Lung (tissue), 12 donors: Measurements from ENCODE around the gene AUTS2. TPM values are rescaled to one million over a fixed set of nuclear protein-coding genes. Genes with fewer than 3 reads are reported as not detected.

Source experiments
- ATAC-seq: fragments of 200-7000 bp; cut with Tn5 transposase; one replicate; pipeline ENCODE4 v1.9.1; 2020; ENCODE audit warnings: moderate number of reproducible peaks; ENCODE audit not compliant: insufficient read depth, low FRiP score
- DNase-seq, 3 donors: peaks; one replicate each; pipeline ENCODE4 v3.0.0-alpha.2; 2013 to 2017
- H3K27ac ChIP-seq, 2 donors: one replicate each; pipeline ENCODE4 v1.5.1; 2013; ENCODE audit warnings: mild to moderate bottlenecking in 2 of 2, moderate library complexity in 2 of 2, control low read depth in 1 of 2, inconsistent platforms in 1 of 2, low read depth in 1 of 2, low read length in 1 of 2
- H3K27me3 ChIP-seq, 3 donors: one replicate each; pipeline ENCODE4 v1.5.1; 2013; ENCODE audit warnings: low read length in 2 of 3; ENCODE audit not compliant: control insufficient read depth in 3 of 3, insufficient read depth in 3 of 3
- H3K36me3 ChIP-seq, 4 donors: one replicate each; pipeline ENCODE4 v1.5.1; 2013; ENCODE audit warnings: low read length in 4 of 4, mild to moderate bottlenecking in 1 of 4, moderate library complexity in 1 of 4; ENCODE audit not compliant: control insufficient read depth in 4 of 4, insufficient read depth in 4 of 4
- H3K4me1 ChIP-seq, 5 donors: one replicate each; pipeline ENCODE4 v1.5.1; 2013; ENCODE audit warnings: low read length in 5 of 5, mild to moderate bottlenecking in 2 of 5, moderate library complexity in 1 of 5; ENCODE audit not compliant: control insufficient read depth in 5 of 5, insufficient read depth in 5 of 5
- H3K4me3 ChIP-seq: one replicate; pipeline ENCODE4 v1.5.1; 2013; ENCODE audit warnings: mild to moderate bottlenecking, control low read depth, moderate library complexity
- H3K9ac ChIP-seq, 2 donors: one replicate each; pipeline ENCODE4 v1.5.1; 2013; ENCODE audit warnings: low read length in 2 of 2, control low read depth in 1 of 2; ENCODE audit not compliant: insufficient read depth in 1 of 2
- H3K9me3 ChIP-seq, 4 donors: one replicate each; pipeline ENCODE4 v1.5.1; 2013; ENCODE audit warnings: low read length in 3 of 4, mild to moderate bottlenecking in 1 of 4, moderate library complexity in 1 of 4; ENCODE audit not compliant: control insufficient read depth in 4 of 4, insufficient read depth in 3 of 4
- CTCF ChIP-seq: IDR thresholded peaks from 2 replicates; pipeline ENCODE4 v1.5.1; 2012; ENCODE audit warnings: mild to moderate bottlenecking; ENCODE audit errors: control extremely low read depth, extremely low read depth
- WGBS, 2 donors: extraction: QIAGEN DNeasy Blood & Tissue Kit; methylation state at CpG; one replicate each; pipeline ENCODE4 v1.1.7; 2013; 5-methylcytosine and 5-hydroxymethylcytosine counted together
- polyA plus RNA-seq, 2 donors: library from polyadenylated mRNA; stranded (reverse); fragments of 200-250 nt; gene quantifications; one replicate each; pipeline ENCODE4 v1.2.1, GENCODE V29; 2013
- total RNA-seq, 2 donors: library from RNA; depleted of rRNA in 1 of 2; stranded (reverse); fragments of >200 nt in 1 of 2; gene quantifications; one replicate each; pipeline ENCODE4 v1.2.1, GENCODE V29; 2014 to 2021
- donor health status: control.
- donor health status: control.
- donor health status: Bipolar disorder and iron deficiency.
- donor health status: healthy.
- donor health status: DM: yes; HTN: yes; CAD: no.

Gene AUTS2
- total and polyA plus RNA-seq, 4 donors = 11.8 to 115 (median 40.6) TPM

- H3K4me1 ChIP-seq = no peaks in the 10 kb centered on the region
- H3K9ac ChIP-seq = no peak overlapping the region
- H3K27me3 ChIP-seq = no peaks in the 10 kb centered on the region
- ATAC-seq = no peak
- no peak for TF ChIP-seq CTCF
- WGBS, 2 donors = 81 to 98% methylated on average over 1 of the region's 1 CpG
- no peak overlapping the region for H3K27ac ChIP-seq
- no peak for DNase-seq
- no peaks in the 10 kb centered on the region for H3K9me3 ChIP-seq
- H3K4me3 ChIP-seq = no peak overlapping the region
- no peaks in the 10 kb centered on the region for H3K36me3 ChIP-seq
Observed at GRCh38 chr7:70285187-70285586, 686.9 kb downstream of the AUTS2 start.

GRCh38 chr7:70285854-70286253 is 687.6 kb downstream of the AUTS2 start:
- ATAC-seq (no peak), DNase-seq (no peak)
- 94 to 95% methylated on average over 3 of the region's 3 CpGs for WGBS, 2 donors
- Histone ChIP-seq H3K4me1 (no peaks in the 10 kb centered on the region), H3K27me3 (no peaks in the 10 kb centered on the region), H3K27ac (no peak overlapping the region), H3K9ac (no peak overlapping the region), H3K36me3 (no peaks in the 10 kb centered on the region), H3K4me3 (no peak overlapping the region), H3K9me3 (no peaks in the 10 kb centered on the region)
- TF ChIP-seq CTCF = no peak

GRCh38 chr7:70288781-70289456 is 690.6 kb downstream of the AUTS2 start:
- H3K36me3 ChIP-seq = no peaks in the 10 kb centered on the region
- H3K27me3 ChIP-seq = no peaks in the 10 kb centered on the region
- no peak overlapping the region for H3K4me3 ChIP-seq
- H3K4me1 ChIP-seq = no peaks in the 10 kb centered on the region
- ATAC-seq (no peak), DNase-seq (no peak)
- no peak overlapping the region for H3K9ac ChIP-seq
- no peaks in the 10 kb centered on the region for H3K9me3 ChIP-seq
- TF ChIP-seq CTCF = no peak
- 93% methylated on average over 5 of the region's 5 CpGs for WGBS, 2 donors
- H3K27ac ChIP-seq = no peak overlapping the region

GRCh38 chr7:70292716-70293115 is 694.4 kb downstream of the AUTS2 start:
- no peak for TF ChIP-seq CTCF
- WGBS, 2 donors = 85 to 93% methylated on average over 5 of the region's 5 CpGs
- Histone ChIP-seq H3K27ac (no peak overlapping the region), H3K27me3 (no peaks in the 10 kb centered on the region), H3K9me3 (no peaks in the 10 kb centered on the region), H3K4me3 (no peak overlapping the region), H3K9ac (no peak overlapping the region), H3K36me3 (no peaks in the 10 kb centered on the region), H3K4me1 (no peaks in the 10 kb centered on the region)
- DNase-seq = no peak
- no peak for ATAC-seq
